HG02884 (cell line): ENCODE measurements around the gene SFMBT1.
A peak's percentile ranks its signal among the peaks of the same experiment; 100 is the strongest.

Experiments
- ATAC-seq: cut with Tn5 transposase; IDR thresholded peaks from one replicate; pipeline ENCODE4 v1.9.1; 2021; ENCODE audit warnings: mild to moderate bottlenecking, moderate library complexity; ENCODE audit not compliant: unreplicated experiment

SFMBT1 gene

GRCh38 chr3:53045518-53046170 is at the start of gene SFMBT1:
SFMBT1 (minus strand) TSS chr3:53046073; CDS start chr3:52969128, 76,945 bp downstream.
- ATAC-seq = peak; percentile 37

GRCh38 chr3:53092942-53093341 is 47.1 kb upstream of the SFMBT1 start:
- ATAC-seq = no peak

- no peak for ATAC-seq
Measured at GRCh38 chr3:53092216-53092615, 46.3 kb upstream of the SFMBT1 start.

- ATAC-seq = no peak
Measured at GRCh38 chr3:53091011-53091410, 45.1 kb upstream of the SFMBT1 start.

- ATAC-seq = no peak
Measured at GRCh38 chr3:53089511-53089910, 43.6 kb upstream of the SFMBT1 start.

GRCh38 chr3:53085476-53085875 is 39.6 kb upstream of the SFMBT1 start:
- no peak for ATAC-seq

GRCh38 chr3:53084310-53085001 is 38.6 kb upstream of the SFMBT1 start:
- no peak for ATAC-seq

GRCh38 chr3:53083949-53084309 is 38.1 kb upstream of the SFMBT1 start:
- ATAC-seq = no peak

GRCh38 chr3:53083521-53083920 is 37.6 kb upstream of the SFMBT1 start:
- ATAC-seq = no peak

GRCh38 chr3:53082736-53083135 is 36.9 kb upstream of the SFMBT1 start:
- no peak for ATAC-seq

GRCh38 chr3:53081318-53081717 is 35.4 kb upstream of the SFMBT1 start:
- no peak for ATAC-seq

- no peak for ATAC-seq
Measured at GRCh38 chr3:53080612-53081205, 34.8 kb upstream of the SFMBT1 start.

GRCh38 chr3:53079791-53080555 is 34.1 kb upstream of the SFMBT1 start:
- no peak for ATAC-seq

- ATAC-seq = no peak
Measured at GRCh38 chr3:53079147-53079546, 33.3 kb upstream of the SFMBT1 start.

- ATAC-seq = no peak
Measured at GRCh38 chr3:53078656-53079055, 32.8 kb upstream of the SFMBT1 start.

- ATAC-seq = no peak
Measured at GRCh38 chr3:53077476-53078220, 31.8 kb upstream of the SFMBT1 start.

GRCh38 chr3:53075743-53076140 is 29.9 kb upstream of the SFMBT1 start:
- no peak for ATAC-seq

GRCh38 chr3:53074761-53075742 is 29.2 kb upstream of the SFMBT1 start:
- ATAC-seq = no peak

GRCh38 chr3:53074366-53074696 is 28.5 kb upstream of the SFMBT1 start:
- ATAC-seq = no peak
